Stimulated activated CD4-positive, alpha-beta T cell treated with anti-CD3 and anti-CD28 coated beads, TNF-alpha, amount 100 ng/mL, for 4 hours (primary cell): ENCODE results near the gene PIGS.
A peak's percentile ranks its signal among the peaks of the same experiment; 100 is the strongest.
"Not testable (repeated sequence)": the region's sequence is repeated elsewhere in the genome, so short reads cannot be mapped to it uniquely, and the experiment has no call there.

Experiments used
- DNase-seq, 3 experiments: peaks; one replicate each; pipeline ENCODE4 v3.0.0-alpha.2; 2020; ENCODE audit warnings: low read depth in 3 of 3

The PIGS gene

GRCh38 chr17:28571361-28572122 is at the start of gene PIGS:
Gene PIGS (minus strand): TSS chr17:28571524. CDS start chr17:28571496, 28 bp downstream.
- DNase-seq, result peak; percentile 80 to 86 (median 80)

GRCh38 chr17:28620010-28620409 is 48.7 kb upstream of the PIGS start:
- no peak for DNase-seq

GRCh38 chr17:28618464-28618863 is 47.1 kb upstream of the PIGS start:
- DNase-seq, result no peak

- no peak for DNase-seq
Measured at GRCh38 chr17:28616281-28616680, 45.0 kb upstream of the PIGS start.

GRCh38 chr17:28615260-28615940 is 44.1 kb upstream of the PIGS start:
- DNase-seq, result no peak

- DNase-seq, result no peak
Measured at GRCh38 chr17:28613931-28614381, 42.6 kb upstream of the PIGS start, which contains the start of gene RSKR. Gene RSKR (minus strand): TSS chr17:28614185. CDS start chr17:28614161, 24 bp downstream.

GRCh38 chr17:28612936-28613872 is 41.9 kb upstream of the PIGS start:
- DNase-seq, result peak in 1 of 3 experiments; percentile 23

GRCh38 chr17:28612531-28612930 is 41.2 kb upstream of the PIGS start:
- DNase-seq, result no peak

- no peak for DNase-seq
Measured at GRCh38 chr17:28610376-28610775, 39.1 kb upstream of the PIGS start.

GRCh38 chr17:28604031-28604430 is 32.7 kb upstream of the PIGS start:
- not testable (repeated sequence) for DNase-seq

GRCh38 chr17:28599311-28600184 is 28.2 kb upstream of the PIGS start:
- DNase-seq, result peak; percentile 44 to 50 (median 46)

- DNase-seq, result peak; percentile 86 to 89 (median 87)
Measured at GRCh38 chr17:28598799-28599310, 27.5 kb upstream of the PIGS start, which contains the start of gene SPAG5. Gene SPAG5 (minus strand): TSS chr17:28599025. CDS start chr17:28598946, 79 bp downstream.

- no peak for DNase-seq
Measured at GRCh38 chr17:28598389-28598788, 27.1 kb upstream of the PIGS start.

- no peak for DNase-seq
Measured at GRCh38 chr17:28597606-28598383, 26.5 kb upstream of the PIGS start.

GRCh38 chr17:28592260-28592659 is 20.9 kb upstream of the PIGS start:
- DNase-seq, result no peak

GRCh38 chr17:28585851-28586250 is 14.5 kb upstream of the PIGS start:
- DNase-seq, result no peak

- DNase-seq, result no peak
Measured at GRCh38 chr17:28584434-28584833, 13.1 kb upstream of the PIGS start.

GRCh38 chr17:28582513-28582912 is 11.2 kb upstream of the PIGS start:
- no peak for DNase-seq

- DNase-seq, result no peak
Measured at GRCh38 chr17:28580959-28581358, 9.6 kb upstream of the PIGS start.

GRCh38 chr17:28579526-28579925 is 8.2 kb upstream of the PIGS start:
- DNase-seq, result no peak
